Kasumi-1 (cell line): ENCODE measurements around the gene AKIP1.
"Not testable (repeated sequence)": the region's sequence is repeated elsewhere in the genome, so short reads cannot be mapped to it uniquely, and the experiment has no call there.

Experiments
- DNase-seq, 2 experiments: peaks; one replicate each; lab custom pipeline; 2025; lab: John Stamatoyannopoulos, UW

The AKIP1 gene

DNA sequence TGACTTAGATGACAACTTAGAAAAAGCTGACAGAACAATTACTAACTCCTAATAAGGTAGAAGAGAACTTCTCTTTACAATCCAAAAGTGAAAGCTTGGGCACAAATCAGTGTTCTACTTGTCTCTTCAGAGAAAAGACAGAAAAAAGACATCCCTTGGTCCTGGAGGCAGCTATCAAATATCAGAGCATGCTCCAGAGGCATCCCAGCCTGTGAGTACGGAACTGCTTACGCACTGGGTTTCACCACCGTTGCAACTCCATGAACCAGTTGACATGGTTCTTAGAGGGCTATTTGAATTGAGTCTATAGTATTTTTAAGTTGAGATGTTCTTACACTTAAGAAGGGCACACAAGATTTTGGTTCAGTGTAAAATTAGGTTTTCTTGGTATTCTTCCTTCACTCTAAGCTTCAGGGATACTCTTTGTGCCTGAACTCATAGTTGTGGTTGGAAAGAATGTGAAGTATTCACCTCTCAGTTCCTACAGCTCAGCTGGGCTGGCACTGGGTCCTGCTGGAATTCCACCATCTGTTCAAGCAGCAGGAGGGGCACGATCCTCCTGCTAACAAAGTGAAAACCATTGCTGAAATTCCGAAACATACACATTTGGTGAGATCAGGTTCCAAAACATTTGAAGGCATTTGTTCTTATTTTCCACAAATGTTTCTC lies 6.3 kb downstream of the AKIP1 start:
- DNase-seq = no peak

DNA sequence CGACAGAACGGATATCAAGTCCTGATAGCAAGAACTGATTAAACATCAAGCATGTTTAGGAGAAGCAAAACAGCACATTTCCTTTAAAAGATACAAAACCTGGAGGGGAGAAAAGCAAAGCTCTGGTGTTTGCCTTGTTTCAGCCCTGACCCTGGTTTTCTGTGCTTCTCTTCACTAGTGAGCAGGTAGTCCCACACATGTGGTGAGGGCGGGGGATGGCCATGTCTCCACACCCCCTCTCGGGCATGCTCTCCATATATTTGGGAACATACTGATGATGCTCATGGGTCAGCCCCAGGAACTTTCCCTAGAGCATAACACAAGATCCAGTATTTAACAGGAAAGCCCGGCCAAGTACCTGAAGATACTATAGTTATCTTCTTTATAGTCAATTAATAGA lies 11.7 kb downstream of the AKIP1 start:
- DNase-seq = no peak

DNA sequence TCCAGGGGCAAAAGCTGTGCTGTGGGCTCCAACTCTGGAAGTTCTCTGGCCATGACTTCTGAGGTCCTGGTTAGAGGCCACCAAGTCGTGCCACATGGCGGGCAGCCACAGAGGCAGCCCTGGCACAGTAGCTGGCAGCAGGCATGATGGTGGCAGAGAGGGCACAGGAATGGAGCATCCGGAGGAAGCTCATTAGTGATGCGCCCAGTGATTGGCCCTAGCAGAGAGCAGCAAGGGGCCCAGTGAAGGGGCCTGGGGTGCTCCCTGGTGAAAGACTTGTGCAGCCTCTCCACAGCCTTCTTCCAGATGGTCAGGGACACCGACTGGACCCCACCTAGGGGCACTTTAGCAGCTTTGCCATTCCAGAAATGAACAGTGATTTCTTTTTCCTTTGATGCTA lies 14.7 kb downstream of the AKIP1 start:
- DNase-seq = no peak

DNA sequence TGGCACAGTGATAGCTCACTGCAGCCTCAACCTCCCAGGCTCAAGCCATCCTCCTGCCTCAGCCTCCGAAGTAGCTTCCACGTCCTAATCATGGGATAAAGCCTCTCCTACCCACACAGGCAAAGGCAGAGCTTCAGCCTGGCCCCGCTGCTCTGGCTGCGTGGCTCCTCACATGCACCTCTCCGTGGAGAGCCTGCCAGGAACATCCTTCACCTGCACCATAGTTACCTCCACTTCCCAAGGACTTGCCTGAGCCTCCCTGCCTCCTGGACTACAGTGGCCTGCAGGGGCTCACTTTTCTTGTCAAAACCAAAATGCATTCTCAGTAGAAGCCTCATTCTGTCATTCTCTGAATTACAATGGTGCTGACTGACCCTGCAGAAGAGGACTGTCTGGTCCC lies 15.2 kb downstream of the AKIP1 start:
- DNase-seq = no peak

DNA sequence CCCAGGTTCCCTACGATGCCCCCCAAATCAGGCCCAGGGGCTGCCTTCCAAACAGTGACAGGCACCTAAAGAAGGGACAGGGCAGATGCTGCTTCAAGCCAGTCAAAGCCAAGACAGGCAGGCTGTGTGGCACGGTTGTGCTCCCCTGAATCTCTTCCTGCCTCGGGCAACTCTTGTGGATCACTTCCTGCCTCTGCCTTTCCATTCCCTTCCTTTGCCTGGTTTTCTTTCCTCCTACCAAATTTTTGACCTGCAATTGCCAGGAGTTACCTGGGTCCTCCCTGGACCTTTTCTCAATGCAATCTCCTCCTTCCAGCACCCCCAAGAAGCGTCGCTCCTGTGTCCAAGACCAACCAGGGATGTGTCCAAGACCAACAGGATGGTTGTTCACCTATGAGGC lies 16.2 kb downstream of the AKIP1 start:
- DNase-seq = no peak

DNA sequence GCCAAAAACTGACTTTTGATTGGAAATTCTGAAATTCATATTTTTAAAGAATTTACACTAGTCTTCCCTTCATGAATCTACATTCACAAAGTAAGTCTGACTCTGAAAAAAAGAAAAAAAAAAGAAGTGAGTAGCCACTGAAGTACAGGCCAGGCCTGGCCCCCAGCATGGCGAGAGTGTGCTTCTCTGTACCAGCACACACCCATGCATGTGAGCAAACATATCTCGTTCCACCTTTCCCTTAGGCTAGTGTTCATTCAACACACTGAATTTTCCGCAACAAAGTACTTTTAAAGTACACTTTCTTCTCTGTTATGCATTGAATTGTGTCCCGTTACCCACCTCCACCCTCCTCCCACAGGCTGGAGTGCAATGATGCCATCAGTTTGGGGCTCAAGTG lies 17.2 kb downstream of the AKIP1 start:
- DNase-seq = no peak

DNA sequence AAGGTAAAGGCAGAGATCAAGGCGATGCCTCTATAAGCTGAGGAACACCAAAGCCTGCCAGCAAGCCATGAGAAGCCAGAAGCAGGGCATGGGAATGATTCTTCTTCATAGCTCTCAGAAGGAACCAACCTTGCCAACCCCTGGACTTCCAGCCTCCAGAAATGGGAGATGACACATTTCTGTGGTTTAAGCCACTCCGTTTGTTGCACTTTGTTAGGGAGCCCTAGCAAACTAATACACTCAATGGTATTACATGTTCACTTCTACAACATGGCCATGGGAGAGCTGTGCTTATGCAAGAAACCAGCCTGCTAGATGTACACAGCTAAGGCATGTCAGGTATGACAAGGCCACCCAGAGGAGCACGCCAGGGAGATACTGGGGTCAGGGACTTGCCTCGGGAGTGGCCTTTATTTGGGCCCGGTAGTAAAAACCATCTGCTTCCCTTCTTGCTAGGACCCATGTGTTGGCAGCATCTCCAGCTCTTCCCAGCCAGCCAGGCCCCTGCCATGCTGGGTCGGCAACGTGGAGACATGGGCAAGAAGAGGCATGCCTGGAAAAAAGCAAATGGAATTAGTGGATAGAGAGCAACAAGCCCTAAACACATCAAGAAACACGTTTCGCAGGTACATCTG lies 18.1 kb downstream of the AKIP1 start:
- DNase-seq = no peak

DNA sequence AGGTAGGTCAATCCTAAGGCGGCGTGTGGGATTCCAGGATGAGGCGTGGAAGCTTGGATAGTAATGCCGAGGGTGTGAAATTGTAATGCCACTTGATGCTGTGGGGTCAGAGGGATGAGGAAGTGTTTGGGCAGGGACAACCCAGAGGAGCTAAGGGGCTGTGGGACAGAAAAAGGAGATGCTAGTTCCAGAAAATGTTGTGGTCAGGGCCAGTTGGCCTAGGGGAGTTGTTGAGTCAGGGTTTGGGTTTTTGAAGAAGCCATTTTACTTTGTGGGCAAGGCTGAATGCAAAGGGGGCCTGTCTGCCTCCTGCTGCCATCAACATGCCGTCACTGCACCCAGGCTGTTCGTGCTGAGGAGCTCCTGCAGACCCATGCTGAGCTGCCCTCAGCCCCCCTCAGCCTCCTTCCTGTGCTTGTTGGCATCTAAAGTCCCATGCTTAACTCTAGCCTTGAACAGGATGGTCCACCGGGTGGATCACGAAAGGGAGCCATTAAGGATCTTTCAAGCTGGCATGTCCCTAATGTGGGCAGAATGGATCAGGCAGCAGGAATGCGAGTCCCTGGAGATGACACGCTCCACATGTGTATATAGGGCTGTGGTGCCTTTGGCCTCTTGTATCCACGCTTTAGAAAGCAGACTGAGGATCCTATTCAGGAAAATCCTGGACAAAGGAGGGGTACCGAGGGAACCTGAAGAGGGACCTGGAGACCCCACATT lies 19.6 kb downstream of the AKIP1 start:
- no peak for DNase-seq

DNA sequence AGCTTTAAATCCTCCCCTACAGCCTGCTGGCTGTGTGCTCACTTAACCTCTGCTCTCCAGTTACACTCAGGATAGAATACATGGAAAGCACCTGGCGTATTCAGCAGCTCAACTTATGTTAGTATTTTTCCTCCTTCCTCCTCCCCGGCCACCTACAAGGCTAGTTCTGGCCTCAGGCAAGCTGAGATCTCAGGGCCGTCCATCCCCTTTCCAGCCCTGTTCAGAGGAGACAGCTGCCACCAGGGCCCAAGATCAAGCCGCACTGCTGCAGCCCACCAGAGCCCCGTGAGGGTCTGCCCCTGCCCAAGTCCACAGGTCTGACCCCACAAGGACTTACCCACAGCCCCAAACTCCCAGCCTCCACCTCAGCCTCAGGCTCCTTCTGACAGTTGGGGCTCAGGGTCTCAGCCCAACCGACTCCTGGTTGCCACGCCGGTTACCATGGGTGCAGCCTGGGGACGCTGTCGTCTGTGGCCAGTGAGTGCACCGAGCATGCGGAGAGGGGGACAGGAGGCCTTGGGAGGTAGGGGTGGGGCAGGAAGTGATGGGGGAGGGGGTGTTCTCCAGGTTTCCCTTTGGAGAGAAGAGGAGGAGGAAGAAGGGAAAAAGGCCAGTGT lies 21.7 kb downstream of the AKIP1 start, which contains the start of gene C11orf16:
Gene C11orf16 (minus strand): TSS at position 384 of the 617 bp plus-strand sequence. CDS start 639 bp downstream, outside the sequence.
- DNase-seq = no peak

DNA sequence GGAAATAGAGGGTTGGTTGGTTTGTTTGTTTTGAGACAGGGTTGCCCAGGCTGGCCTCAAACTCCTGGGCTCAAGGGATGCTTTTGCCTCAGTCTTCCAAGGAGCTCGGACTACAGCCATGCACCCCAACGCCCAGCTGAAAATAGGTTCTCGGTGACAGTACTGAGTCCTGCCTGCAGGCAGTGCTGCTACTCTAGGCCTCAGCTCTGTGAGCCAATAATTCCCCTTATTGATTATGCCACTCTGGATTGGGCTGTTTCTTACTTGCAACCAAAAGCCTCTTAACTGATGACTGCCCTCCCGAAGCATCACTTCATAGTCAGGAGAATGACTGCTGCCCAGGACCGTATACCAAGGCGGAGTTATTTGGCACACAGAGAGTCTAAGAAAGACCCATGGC lies 22.9 kb downstream of the AKIP1 start:
- DNase-seq = no peak

DNA sequence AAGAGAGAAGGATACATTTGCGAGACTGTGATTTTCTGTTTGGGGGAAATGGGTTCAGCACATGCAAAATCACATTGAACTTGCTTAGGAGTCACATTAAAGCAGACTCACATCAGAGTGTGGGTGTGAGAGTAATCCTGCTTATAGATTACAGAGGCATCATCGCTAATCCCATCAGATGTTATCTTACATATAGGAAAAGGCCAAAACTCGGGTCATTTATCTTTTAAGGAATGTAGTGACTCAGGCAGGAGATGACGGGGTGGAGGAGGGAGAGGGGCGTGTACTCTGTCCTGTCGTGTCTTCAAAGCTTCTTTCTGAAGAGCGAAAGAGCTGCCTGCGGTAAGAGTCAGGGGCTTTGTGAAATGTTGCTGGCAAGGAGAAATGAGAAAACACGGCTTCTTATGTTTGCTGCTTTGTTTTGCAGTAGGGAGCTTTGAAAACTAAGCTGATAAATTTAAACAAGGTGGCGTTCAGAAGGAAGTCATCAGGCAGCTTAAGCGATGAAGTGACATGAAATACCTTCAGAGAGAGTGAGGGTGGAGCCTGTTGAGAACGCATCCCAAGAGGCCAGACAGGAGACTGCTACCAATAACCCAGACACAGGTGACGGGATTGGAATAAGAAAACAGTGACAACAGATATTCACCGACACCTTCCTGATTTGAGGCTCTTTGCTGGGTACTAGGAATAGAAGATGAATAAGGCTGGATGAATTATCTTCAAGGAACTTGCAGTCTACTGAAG lies 23.9 kb downstream of the AKIP1 start:
- DNase-seq = no peak

DNA sequence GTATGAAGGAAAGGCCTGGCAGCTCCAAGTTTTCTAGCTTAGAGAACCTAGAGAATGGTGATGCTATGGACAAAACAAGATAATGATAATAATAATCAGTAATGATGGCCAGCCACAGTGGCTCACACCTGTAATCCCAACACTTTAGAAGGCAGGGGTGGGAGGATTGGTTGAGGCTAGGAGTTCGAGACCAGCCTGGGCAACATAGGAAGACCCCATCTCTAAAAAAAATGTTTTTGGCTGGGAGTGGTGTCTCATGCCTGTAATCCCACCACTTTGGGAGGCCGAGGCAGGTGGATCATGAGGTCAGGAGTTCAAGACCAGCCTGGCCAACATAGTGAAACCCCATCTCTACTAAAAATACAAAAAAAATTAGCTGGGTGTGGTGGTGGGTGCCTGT lies 24.8 kb downstream of the AKIP1 start:
- DNase-seq = not testable (repeated sequence)

DNA sequence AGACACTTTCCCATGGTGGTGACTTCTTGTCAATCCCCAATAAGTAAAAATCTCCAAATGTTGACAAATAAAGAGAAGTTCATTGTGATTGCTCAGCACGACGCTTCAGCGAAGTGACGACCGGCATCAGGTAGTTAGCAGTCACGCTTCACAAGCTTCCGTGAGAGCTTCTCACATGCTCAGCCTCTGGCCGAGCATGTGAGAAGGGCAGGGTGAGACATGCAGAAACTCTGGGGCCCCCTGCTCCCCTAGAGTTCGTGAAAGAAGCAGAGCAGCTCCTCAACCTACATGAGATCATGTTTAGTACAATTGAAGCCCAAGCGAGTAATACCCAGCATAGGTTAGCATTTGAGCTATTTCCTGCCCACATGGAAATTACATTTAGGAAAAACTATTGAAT lies 26.2 kb downstream of the AKIP1 start:
- DNase-seq = no peak

DNA sequence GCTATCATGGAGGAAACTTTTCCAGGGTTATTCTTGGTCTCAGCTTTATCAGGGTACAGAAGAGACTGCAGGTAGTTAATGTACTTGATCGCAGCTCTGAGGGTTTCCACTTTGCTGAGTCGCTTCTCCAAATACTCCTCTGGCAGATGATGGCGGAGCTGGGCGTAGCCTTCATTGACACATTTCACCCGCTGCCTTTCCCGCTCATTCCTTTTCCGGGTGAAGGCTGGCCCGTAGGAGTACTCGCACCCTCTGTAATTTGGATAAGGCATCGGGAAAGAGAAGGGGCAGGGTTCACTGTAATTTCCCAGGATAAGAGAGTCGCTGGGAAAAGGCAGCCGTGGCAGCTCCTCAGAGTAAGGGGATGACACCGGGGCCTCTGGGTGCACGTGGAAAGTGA lies 26.7 kb downstream of the AKIP1 start:
- no peak for DNase-seq

DNA sequence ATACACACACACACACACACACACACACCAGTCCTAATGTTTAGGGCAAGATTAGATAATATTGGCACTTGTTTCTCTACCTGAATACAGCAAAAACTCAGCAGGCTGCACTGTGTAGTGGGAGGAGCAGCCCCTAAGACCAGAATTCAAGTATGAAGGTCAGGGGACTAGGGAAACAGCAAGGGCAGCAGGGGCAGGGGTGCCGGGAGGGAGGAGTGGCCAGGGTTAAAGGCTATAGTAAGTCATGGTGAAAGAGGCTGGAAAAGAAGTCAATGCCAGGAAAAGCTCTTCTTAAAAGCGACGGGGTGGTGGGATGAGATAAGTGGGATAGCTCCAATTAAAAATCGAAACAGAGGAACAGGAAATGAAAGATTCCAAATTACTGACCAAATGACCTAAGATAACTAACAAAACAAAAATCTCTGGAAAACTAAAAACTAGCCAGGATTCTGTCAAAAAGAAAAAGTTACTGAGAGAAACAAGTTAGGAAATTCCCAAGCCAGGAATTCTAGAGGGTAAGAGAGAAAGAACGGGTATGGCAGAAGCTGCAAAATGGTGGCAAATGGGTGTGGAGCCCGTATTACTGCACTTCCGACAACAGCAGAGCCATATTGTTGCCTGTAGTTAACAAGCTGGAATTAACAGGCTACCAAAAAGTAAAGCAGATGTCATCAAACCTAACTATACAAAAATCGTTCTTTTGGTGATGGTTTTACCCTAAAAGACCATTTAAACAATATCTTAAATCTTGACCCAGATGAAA lies 30.5 kb downstream of the AKIP1 start:
- DNase-seq = no peak

DNA sequence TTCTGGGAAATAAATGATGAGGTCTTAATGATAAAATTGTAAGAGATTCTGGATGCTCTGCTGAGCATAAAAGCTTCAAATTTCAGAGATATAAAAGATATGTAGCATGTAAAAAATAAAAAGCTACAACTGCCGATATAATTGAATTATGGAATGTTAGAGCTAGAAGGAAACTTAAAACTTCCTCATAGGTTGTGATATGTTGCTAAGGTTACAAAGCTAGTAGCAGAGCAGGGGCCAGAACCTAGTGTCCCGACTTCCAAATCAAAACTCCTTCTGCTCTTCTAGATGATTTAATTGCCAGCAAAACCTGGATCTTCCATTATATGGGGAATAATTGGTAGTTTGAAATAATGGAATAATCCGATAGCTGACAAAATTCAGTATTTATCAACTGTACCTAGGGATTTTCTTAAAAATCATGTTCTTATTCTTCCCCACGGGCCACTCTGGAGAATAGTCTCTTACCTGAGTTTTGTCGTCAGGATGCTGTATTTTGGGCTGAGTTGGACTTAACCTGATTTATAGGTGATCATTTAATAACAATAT lies 31.6 kb downstream of the AKIP1 start, which contains the start of gene ASCL3:
Gene ASCL3 (minus strand): TSS at position 499 of the 549 bp plus-strand sequence. CDS start 4,855 bp downstream, outside the sequence.
- no peak for DNase-seq

DNA sequence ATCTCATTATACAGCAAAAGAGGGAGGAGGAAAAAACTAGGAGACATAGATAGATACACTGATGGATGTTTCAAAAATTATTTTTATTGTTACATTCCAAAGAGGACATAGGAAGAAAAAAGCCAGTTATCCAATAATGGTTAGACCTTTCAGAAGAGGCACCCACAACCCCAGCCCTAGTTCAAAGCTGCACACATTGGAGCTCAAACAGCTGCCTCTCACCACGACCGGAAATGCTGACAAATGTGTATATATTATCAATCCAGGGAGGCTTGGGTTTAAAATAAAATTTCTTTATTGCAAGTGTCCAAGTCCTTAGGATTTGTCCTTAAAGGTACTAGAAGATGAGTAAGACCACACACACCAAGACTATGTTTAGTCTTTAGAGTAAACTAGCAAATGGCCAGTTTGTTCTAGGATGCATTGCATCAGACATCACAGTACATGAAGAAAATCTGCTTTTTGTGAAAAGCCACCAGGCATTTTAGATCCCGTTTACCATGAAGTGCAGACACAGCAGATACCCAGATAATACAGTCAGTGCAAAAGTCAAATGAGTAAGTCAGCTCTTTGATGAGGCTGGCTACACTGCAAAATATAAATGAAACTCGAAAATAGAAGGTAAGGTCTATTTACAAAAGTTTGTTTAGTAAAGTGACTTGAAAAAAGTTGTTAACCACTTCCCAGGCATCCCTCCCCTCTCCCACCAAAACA lies 36.4 kb downstream of the AKIP1 start:
- no peak for DNase-seq

DNA sequence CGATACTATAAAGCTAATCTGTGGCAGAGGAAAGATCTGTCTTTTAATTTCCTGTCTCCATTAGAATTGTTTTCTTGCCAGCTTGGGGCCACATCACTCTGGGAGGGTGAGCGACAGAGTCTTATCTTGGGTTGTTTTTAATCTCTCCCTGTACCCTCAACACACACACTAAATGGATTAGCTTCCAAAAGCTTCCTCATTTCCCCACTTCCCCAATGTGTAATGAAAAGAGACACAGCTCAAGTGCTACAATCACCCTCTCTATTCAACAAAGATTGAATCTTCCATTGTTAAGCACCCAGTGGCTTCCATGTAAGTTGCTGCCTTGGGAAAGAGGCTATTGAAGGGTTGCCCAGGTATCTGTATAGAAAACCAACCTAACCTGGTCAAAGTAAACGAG lies 37.9 kb downstream of the AKIP1 start:
- DNase-seq = peak; percentile 40 to 41

DNA sequence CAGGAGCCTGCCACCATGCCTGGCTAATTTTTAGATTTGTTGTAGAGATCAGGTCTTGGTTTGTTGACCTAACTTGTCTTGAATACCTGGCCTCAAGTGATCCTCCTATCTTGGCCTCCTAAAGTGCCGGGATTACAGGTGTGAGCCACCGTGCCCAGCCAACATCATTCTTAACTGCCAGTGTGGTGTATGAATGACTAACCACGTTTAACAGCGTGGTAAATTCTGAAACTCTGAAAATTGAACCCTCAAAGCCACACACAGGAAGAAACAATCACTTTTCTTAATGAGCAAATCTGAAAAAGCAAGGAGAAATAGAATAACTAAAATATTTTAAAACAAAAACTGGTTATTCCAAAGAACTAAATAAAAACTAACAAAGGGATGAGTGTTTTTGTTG lies 45.9 kb downstream of the AKIP1 start:
- DNase-seq = no peak

DNA sequence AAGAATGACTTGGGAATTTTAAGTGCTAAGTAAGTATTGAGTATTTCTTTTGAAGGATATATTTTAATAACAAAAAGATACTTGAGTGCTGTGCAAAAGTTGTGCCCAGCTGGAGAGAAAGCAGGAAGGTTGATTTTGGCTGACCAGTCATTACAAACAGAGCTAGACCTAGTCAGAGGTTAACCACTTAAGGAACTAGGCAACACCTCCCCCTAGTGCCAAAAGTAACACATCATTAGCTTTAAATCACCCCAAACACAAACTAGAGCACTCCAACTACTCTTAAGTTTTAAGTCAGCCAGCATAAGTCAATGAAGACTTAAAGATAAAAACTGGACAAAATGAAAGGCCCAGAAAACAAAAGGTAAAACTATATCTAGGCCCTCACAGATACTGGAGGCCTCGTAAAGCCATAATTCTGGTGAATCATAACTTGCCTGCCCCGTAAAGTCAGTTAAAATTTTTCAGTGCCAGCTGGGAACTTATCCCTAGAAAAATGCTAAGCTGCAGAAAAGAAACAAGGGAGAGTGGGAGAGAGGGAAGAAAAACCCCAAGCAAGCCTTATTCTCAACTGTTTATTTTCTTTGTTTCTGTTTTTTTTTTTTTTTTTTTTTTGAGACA lies 48.7 kb downstream of the AKIP1 start:
- peak; percentile 79 to 85 for DNase-seq
